Keratinocyte (primary cell): ENCODE measurements around the gene ZNG1C.
"Not testable (repeated sequence)": the region's sequence is repeated elsewhere in the genome, so short reads cannot be mapped to it uniquely, and the experiment has no call there.

ENCODE experiments used
- EZH2 ChIP-seq: IDR thresholded peaks from one replicate; pipeline ENCODE4 v1.6.1; 2012; ENCODE audit warnings: inconsistent platforms, mild to moderate bottlenecking, low read length, moderate library complexity
- TF ChIP-seq, protein P1 (sequence below), 3 experiments: IDR thresholded peaks in 1 of 3; conservative IDR thresholded peaks in 1 of 3; optimal IDR thresholded peaks in 1 of 3; 2 replicates in 2 of 3; 3 replicates in 1 of 3; pipeline versions ENCODE3 to v1.5.1; 2011; ENCODE audit warnings: low read length in 3 of 3, mild to moderate bottlenecking in 3 of 3, moderate library complexity in 2 of 3, control low read depth in 1 of 3, inconsistent platforms in 1 of 3; ENCODE audit not compliant: insufficient read depth in 2 of 3; ENCODE audit errors: extremely low read depth in 1 of 3

DNA sequence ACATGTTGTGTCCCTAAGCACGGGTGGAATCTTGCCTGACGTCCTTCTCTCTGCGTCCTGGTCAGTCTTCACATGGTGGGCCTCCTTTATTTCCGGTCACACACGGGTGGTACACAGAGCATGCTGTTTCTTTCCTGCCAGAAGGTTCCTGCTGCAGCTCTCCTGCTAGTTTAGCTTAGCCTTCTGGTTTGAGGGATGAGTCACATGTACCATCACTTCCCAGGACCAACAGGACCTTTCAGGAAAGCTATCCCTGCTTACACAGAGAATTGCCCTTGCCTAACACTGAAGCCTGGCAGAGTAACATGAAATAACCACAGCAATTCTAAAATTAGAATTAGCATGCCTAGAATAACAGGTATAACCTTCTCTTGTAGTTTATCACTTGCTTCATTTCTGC lies 69.4 kb downstream of the ZNG1C start:
- TF ChIP-seq, protein P1, sequence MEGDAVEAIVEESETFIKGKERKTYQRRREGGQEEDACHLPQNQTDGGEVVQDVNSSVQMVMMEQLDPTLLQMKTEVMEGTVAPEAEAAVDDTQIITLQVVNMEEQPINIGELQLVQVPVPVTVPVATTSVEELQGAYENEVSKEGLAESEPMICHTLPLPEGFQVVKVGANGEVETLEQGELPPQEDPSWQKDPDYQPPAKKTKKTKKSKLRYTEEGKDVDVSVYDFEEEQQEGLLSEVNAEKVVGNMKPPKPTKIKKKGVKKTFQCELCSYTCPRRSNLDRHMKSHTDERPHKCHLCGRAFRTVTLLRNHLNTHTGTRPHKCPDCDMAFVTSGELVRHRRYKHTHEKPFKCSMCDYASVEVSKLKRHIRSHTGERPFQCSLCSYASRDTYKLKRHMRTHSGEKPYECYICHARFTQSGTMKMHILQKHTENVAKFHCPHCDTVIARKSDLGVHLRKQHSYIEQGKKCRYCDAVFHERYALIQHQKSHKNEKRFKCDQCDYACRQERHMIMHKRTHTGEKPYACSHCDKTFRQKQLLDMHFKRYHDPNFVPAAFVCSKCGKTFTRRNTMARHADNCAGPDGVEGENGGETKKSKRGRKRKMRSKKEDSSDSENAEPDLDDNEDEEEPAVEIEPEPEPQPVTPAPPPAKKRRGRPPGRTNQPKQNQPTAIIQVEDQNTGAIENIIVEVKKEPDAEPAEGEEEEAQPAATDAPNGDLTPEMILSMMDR (optimal IDR thresholded peaks at IDR 0.05 in 1 of 3, IDR thresholded peaks at IDR 0.05 in 1 of 3, conservative IDR thresholded peaks at IDR 0.05 in 1 of 3; ENCODE audit: extremely low read depth in 1 of 3, insufficient read depth in 2 of 3, low read length in 3 of 3): not testable (repeated sequence)
- TF ChIP-seq EZH2: not testable (repeated sequence)
